BLaER1 treated with 17β-estradiol and CSF1 and Interleukin-3, amounts not matched to agents 10 nM and 100 nM (cell line): Measurements from ENCODE around the gene NDUFAF2.

Experiments used
- H3K27ac ChIP-seq, 11 experiments: shearing (Covaris generic); formaldehyde crosslinking; 2 replicates each; pipeline ENCODE4 v1.8.1; 2022
- H3K27me3 ChIP-seq, 11 experiments: shearing (Covaris generic); formaldehyde crosslinking; 2 replicates each; pipeline ENCODE4 v1.8.1; 2022
- H3K36me3 ChIP-seq, 11 experiments: shearing (Covaris generic); formaldehyde crosslinking; 2 replicates each; pipeline ENCODE4 v1.8.1; 2022
- H3K4me1 ChIP-seq, 10 experiments: shearing (Covaris generic); formaldehyde crosslinking; 2 replicates each; pipeline ENCODE4 v1.8.1; 2022
- H3K4me2 ChIP-seq, 11 experiments: shearing (Covaris generic); formaldehyde crosslinking; 2 replicates each; pipeline ENCODE4 v1.8.1; 2022
- H3K4me3 ChIP-seq, 10 experiments: shearing (Covaris generic); formaldehyde crosslinking; 2 replicates each; pipeline ENCODE4 v1.8.1; 2022
- H3K9ac ChIP-seq, 11 experiments: shearing (Covaris generic); formaldehyde crosslinking; 2 replicates each; pipeline ENCODE4 v1.8.1; 2022
- H3K9me3 ChIP-seq, 11 experiments: shearing (Covaris generic); formaldehyde crosslinking; replicated peaks in 1 of 11; 2 replicates each; pipeline ENCODE4 v1.8.1; 2022
- H4K20me1 ChIP-seq, 11 experiments: shearing (Covaris generic); formaldehyde crosslinking; 2 replicates each; pipeline ENCODE4 v1.8.1; 2022
- Cebpa-rat ChIP-seq, 11 experiments: shearing (Covaris generic); IDR thresholded peaks; 2 replicates each; pipeline ENCODE4 v1.8.1; 2022

NDUFAF2 gene

GRCh38 chr5:61171479-61171878 lies 226.5 kb downstream of the NDUFAF2 start:
- TF ChIP-seq Cebpa-rat (IDR thresholded peaks at IDR 0.05), result no peak
- H3K36me3 ChIP-seq, result no peaks in the 10 kb centered on the region
- H3K9ac ChIP-seq, result no peak overlapping the region
- no peaks in the 10 kb centered on the region for H4K20me1 ChIP-seq
- H3K27me3 ChIP-seq, result no peaks in the 10 kb centered on the region
- H3K27ac ChIP-seq, result no peak overlapping the region
- H3K9me3 ChIP-seq, result peaks cover 0 to under 1% (median 0%) of the 10 kb centered on the region in 11 experiments; a peak in 1 of 22 replicates
- H3K4me3 ChIP-seq, result no peak overlapping the region
- H3K4me2 ChIP-seq, result no peak overlapping the region
- H3K4me1 ChIP-seq, result peaks cover 0 to 8% (median 0%) of the 10 kb centered on the region in 10 experiments; a peak in 3 of 20 replicates

- no peak for TF ChIP-seq Cebpa-rat (IDR thresholded peaks at IDR 0.05)
- no peak overlapping the region for H3K27ac ChIP-seq
- no peaks in the 10 kb centered on the region for H3K36me3 ChIP-seq
- H3K4me1 ChIP-seq, result peaks cover 12 to 35% (median 18%) of the 10 kb centered on the region in 10 experiments
- H3K9ac ChIP-seq, result no peak overlapping the region
- H3K4me3 ChIP-seq, result no peak overlapping the region
- no peaks in the 10 kb centered on the region for H4K20me1 ChIP-seq
- H3K9me3 ChIP-seq, result peaks cover 0 to 7% (median 0%) of the 10 kb centered on the region in 11 experiments; a peak in 2 of 22 replicates
- H3K27me3 ChIP-seq, result no peaks in the 10 kb centered on the region
- peak overlapping the region in 1 of 11 experiments; percentile 12; a peak in 1 of 22 replicates for H3K4me2 ChIP-seq
Measured at GRCh38 chr5:61176631-61177030, 231.6 kb downstream of the NDUFAF2 start.

DNA sequence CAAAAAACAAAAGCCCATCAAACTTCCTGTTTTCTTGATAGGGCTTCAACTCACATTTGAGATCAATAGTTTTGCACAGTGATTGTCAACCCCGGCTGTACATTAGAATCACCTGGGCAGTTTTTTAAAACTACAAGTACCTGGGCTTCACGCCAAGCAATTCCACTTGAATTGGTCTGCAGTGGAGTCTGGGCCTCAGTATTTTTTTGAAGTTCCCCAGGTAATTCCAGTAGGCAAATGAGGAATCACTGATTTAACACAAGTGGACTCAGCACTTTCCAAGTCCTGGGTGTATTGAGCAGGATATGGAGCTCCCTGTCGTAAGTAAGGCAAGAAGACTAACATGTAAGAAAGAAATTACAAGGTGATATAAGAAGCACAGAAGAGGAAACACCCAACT lies 232.1 kb downstream of the NDUFAF2 start:
- H3K4me2 ChIP-seq, result peak overlapping the region in 4 of 11 experiments; percentile 14 to 73 (median 48); a peak in 5 of 22 replicates
- H3K27me3 ChIP-seq, result no peaks in the 10 kb centered on the region
- no peak for TF ChIP-seq Cebpa-rat (IDR thresholded peaks at IDR 0.05)

DNA sequence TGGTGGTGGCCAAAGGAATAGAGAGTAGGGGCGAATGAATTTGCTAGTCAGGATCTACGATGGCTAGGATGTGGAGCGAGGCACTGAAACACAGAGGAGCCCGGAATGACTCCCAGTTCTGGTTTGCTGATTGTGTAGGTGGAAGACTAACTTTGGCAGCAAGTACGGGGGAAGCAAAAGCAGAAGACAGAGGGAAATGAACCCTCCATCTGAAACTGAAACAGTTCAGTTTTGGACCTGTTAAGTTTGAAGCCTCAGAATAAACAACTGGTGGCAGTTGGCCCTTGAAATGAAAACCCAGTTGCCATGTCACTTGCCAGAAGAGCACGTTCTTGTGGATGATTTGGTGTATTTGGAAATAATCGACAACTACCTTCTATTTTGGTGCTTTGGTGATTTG lies 232.7 kb downstream of the NDUFAF2 start:
- Histone ChIP-seq H3K36me3 (no peaks in the 10 kb centered on the region), H3K9me3 (peaks cover 0 to 7% (median 0%) of the 10 kb centered on the region in 11 experiments; a peak in 2 of 22 replicates), H3K9ac (no peak overlapping the region), H3K4me2 (peak overlapping the region; percentile 0 to 73 (median 32); a peak in 15 of 22 replicates), H3K27ac (no peak overlapping the region), H3K4me3 (no peak overlapping the region), H4K20me1 (no peaks in the 10 kb centered on the region), H3K4me1 (peaks cover 12 to 46% (median 19%) of the 10 kb centered on the region in 10 experiments), H3K27me3 (no peaks in the 10 kb centered on the region)
- TF ChIP-seq Cebpa-rat (IDR thresholded peaks at IDR 0.05), result no peak

More for the DNA sequence above, 232.1 kb downstream of the NDUFAF2 start:
- H3K4me1 ChIP-seq, result peaks cover 12 to 40% (median 18%) of the 10 kb centered on the region in 10 experiments
- no peak overlapping the region for H3K9ac ChIP-seq
- no peaks in the 10 kb centered on the region for H3K36me3 ChIP-seq
- H3K4me3 ChIP-seq, result no peak overlapping the region
- no peak overlapping the region for H3K27ac ChIP-seq
- no peaks in the 10 kb centered on the region for H4K20me1 ChIP-seq
- H3K9me3 ChIP-seq, result peaks cover 0 to 7% (median 0%) of the 10 kb centered on the region in 11 experiments; a peak in 2 of 22 replicates

- Histone ChIP-seq H3K4me2 (peak overlapping the region in 1 of 11 experiments; percentile 63; a peak in 1 of 22 replicates), H3K4me1 (peaks cover 12 to 51% (median 19%) of the 10 kb centered on the region in 10 experiments), H3K4me3 (no peak overlapping the region), H3K9me3 (peaks cover 0 to 7% (median 0%) of the 10 kb centered on the region in 11 experiments; a peak in 2 of 22 replicates), H3K9ac (no peak overlapping the region), H3K27me3 (no peaks in the 10 kb centered on the region), H3K27ac (no peak overlapping the region), H3K36me3 (no peaks in the 10 kb centered on the region), H4K20me1 (no peaks in the 10 kb centered on the region)
- no peak for TF ChIP-seq Cebpa-rat (IDR thresholded peaks at IDR 0.05)
Measured at GRCh38 chr5:61178702-61179101, 233.7 kb downstream of the NDUFAF2 start.

GRCh38 chr5:61180886-61181285 lies 235.9 kb downstream of the NDUFAF2 start:
- Histone ChIP-seq H3K27ac (0 out of 22 replicates have a peak overlapping the region, but pooled peaks of 1 of the 11 experiments have one; percentile 16), H3K36me3 (no peaks in the 10 kb centered on the region), H3K9me3 (peaks cover 0 to 7% (median 0%) of the 10 kb centered on the region in 11 experiments; a peak in 2 of 22 replicates), H3K4me2 (peak overlapping the region; percentile 34 to 77 (median 64); a peak in 21 of 22 replicates), H3K4me1 (peaks cover 12 to 51% (median 19%) of the 10 kb centered on the region in 10 experiments), H3K9ac (peak overlapping the region in 1 of 11 experiments; percentile 1; a peak in 2 of 22 replicates), H4K20me1 (no peaks in the 10 kb centered on the region), H3K4me3 (peak overlapping the region in 1 of 10 experiments; percentile 8; a peak in 4 of 20 replicates), H3K27me3 (no peaks in the 10 kb centered on the region)
- TF ChIP-seq Cebpa-rat (IDR thresholded peaks at IDR 0.05), result no peak

GRCh38 chr5:61182449-61182848 lies 237.4 kb downstream of the NDUFAF2 start:
- no peak for TF ChIP-seq Cebpa-rat (IDR thresholded peaks at IDR 0.05)
- Histone ChIP-seq H4K20me1 (no peaks in the 10 kb centered on the region), H3K4me2 (peak overlapping the region in 4 of 11 experiments; percentile 17 to 66 (median 28); a peak in 5 of 22 replicates), H3K9ac (no peak overlapping the region), H3K36me3 (no peaks in the 10 kb centered on the region), H3K4me3 (no peak overlapping the region), H3K27me3 (no peaks in the 10 kb centered on the region), H3K4me1 (peaks cover 22 to 46% (median 30%) of the 10 kb centered on the region in 10 experiments), H3K9me3 (peaks cover 4 to 10% (median 8%) of the 10 kb centered on the region in 11 experiments; a peak in 12 of 22 replicates), H3K27ac (peak overlapping the region in 2 of 11 experiments; percentile 13 to 18; a peak in 1 of 22 replicates)

DNA sequence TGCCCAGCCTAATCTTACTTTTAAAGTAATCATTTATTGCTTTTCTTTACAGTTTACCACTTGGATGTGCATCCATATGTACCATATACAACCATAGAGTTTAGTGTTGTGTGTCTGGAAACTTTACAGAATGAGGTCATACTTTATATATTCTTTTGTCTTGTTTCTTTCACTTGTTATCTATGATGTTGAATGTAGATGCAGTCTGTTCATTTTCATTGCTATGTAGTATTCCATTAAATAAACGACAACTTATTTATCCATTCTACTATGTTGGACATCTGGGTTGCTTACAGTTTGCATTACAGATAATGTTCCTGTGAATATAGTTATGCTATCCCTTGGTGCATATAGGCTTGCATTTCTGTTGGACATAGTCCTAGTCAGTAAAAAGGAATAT lies 238.5 kb downstream of the NDUFAF2 start:
- Histone ChIP-seq H3K4me2 (no peak overlapping the region), H3K9ac (no peak overlapping the region), H3K27ac (no peak overlapping the region), H3K9me3 (peaks cover 4 to 21% (median 13%) of the 10 kb centered on the region in 11 experiments; a peak in 16 of 22 replicates), H3K4me1 (peaks cover 15 to 42% (median 24%) of the 10 kb centered on the region in 10 experiments), H3K4me3 (no peak overlapping the region), H3K36me3 (no peaks in the 10 kb centered on the region), H3K27me3 (no peaks in the 10 kb centered on the region), H4K20me1 (no peaks in the 10 kb centered on the region)
- no peak for TF ChIP-seq Cebpa-rat (IDR thresholded peaks at IDR 0.05)

DNA sequence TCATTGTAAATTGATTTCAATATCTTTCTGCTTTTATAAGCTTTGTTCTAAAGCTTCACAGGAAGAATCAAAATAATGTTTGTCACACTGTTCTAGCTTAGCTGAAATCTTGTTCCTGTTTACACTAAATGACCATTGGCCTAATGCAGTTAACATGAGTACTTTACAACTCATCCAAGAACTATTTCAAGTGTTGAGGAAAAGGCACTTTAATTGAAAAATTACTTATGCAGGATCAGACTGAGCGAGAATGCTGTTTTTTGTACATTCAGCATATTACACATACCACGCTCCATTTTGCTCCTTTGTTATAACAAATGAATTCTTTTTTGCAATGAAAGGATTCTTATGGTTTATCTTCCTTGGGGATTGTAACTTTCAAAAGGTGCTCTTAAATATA lies 239.7 kb downstream of the NDUFAF2 start:
- H3K36me3 ChIP-seq, result no peaks in the 10 kb centered on the region
- no peak for TF ChIP-seq Cebpa-rat (IDR thresholded peaks at IDR 0.05)
- no peaks in the 10 kb centered on the region for H4K20me1 ChIP-seq
- no peak overlapping the region for H3K9ac ChIP-seq
- peaks cover 4 to 25% (median 17%) of the 10 kb centered on the region in 11 experiments; a peak in 16 of 22 replicates for H3K9me3 ChIP-seq
- H3K27me3 ChIP-seq, result no peaks in the 10 kb centered on the region
- no peak overlapping the region for H3K27ac ChIP-seq
- no peak overlapping the region for H3K4me3 ChIP-seq
- peaks cover 15 to 40% (median 24%) of the 10 kb centered on the region in 10 experiments for H3K4me1 ChIP-seq
- no peak overlapping the region for H3K4me2 ChIP-seq
